Measurements from ENCODE around the gene BLOC1S5.
"Not testable (repeated sequence)": the region's sequence is repeated elsewhere in the genome, so short reads cannot be mapped to it uniquely, and the experiment has no call there.

The BLOC1S5 gene

GRCh38 chr6:8045769-8046168, 18.4 kb downstream of the BLOC1S5 start:
- DNase-seq (ENCODE audit: low read depth in 2 of 2, low spot score in 1 of 2) = not testable (repeated sequence)

- DNase-seq (ENCODE audit: low read depth in 2 of 2, low spot score in 1 of 2) = no peak
Measured at GRCh38 chr6:8043221-8043620, 21.0 kb downstream of the BLOC1S5 start.

DNA sequence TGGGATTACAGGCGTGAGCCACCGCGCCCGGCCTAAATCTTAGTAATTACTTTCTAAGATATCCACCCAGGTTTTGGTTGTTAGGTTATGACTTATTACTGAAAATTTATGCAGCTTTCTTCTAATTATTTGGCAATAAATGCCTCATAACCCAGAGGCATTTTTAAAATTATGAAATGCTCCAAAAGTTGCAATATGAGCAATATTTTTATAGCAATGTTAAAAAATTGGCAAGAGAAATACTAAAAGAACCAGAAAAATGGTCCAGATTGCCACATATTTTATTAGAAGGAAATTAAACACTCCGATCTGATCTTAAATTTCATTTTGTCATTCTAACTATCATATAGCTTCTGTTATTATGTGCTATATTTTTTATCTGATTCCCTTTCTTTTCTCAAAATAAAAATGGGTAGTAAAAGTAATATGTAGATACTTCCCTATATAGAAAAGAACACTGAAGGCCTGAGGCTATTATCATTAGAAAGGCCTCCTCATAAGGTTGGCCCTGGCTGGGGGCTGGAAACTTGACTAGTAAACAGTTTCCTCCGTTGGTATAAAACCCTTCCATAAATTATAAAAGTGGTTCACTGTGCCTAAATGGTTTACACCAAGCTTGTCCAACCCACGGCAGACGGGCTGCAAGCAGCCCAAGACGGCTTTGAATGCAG, 22.1 kb downstream of the BLOC1S5 start:
- DNase-seq (ENCODE audit: low read depth in 2 of 2, low spot score in 1 of 2) = no peak

GRCh38 chr6:8034107-8034506, 30.1 kb downstream of the BLOC1S5 start:
- not testable (repeated sequence) for DNase-seq (ENCODE audit: low read depth in 2 of 2, low spot score in 1 of 2)

DNA sequence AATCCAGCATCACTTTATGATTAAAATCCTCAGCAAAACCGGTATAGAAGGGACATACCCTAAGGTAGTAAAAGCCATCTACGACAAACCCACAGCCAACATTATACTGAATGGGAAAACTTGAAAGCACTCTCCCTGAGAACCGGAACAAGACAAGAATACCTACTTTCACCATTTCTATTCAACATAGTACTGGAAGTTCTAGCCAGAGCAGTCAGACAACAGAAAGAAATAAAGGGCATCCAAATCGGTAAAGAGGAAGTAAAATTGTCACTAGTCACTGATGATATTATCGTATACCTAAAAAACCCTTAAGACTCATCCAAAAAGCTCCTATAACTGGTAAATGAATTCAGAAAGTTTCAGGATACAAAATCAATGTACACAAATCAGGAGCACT, 33.3 kb downstream of the BLOC1S5 start:
- no peak for DNase-seq (ENCODE audit: low read depth in 2 of 2, low spot score in 1 of 2)

GRCh38 chr6:8029243-8029870, 34.8 kb downstream of the BLOC1S5 start:
- DNase-seq (ENCODE audit: low read depth in 2 of 2, low spot score in 1 of 2) = no peak

- no peak for DNase-seq (ENCODE audit: low read depth in 2 of 2, low spot score in 1 of 2)
Measured at GRCh38 chr6:8027965-8028651, 36.1 kb downstream of the BLOC1S5 start.

DNA sequence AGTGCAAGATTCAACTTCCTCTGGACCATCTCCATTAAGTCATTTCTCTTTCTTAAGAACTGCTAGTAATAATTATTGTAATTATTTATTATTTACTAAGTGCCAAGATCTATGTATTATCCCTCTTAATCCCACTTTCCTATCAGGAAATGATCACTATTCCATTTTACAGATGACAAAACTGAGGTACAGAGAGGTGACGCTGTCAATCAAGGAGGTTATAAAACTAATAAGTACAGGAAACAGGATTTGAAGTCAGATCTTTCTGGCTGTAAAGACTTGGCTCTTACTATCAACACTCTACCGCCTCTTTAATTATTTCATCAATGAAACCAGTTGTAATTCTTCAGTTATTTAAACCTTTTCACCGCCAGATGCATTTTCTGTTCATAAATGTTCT, 37.4 kb downstream of the BLOC1S5 start:
- no peak for DNase-seq (ENCODE audit: low read depth in 2 of 2, low spot score in 1 of 2)

- no peak for DNase-seq (ENCODE audit: low read depth in 2 of 2, low spot score in 1 of 2)
Measured at GRCh38 chr6:8025191-8025590, 39.0 kb downstream of the BLOC1S5 start.

- no peak for DNase-seq (ENCODE audit: low read depth in 2 of 2, low spot score in 1 of 2)
Measured at GRCh38 chr6:8023638-8024037, 40.6 kb downstream of the BLOC1S5 start.

DNA sequence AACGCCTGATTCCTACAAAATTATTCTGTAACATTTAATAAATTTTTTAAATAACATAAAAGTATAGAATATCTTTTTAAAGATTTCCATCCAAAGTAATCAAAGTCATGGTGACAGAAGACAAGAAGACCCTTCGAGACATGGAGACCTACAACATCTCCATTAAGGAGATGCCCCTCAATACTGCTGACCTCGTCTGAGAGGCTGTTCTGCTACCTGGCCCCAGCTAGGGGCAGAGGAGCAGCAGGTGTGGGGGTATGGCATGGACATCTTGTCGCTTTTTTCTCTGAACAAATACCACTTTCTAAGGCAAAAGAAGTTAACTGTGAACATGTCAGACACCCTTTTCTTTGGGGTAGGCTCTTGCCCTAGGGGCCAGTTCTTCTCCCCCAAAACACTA, 44.1 kb downstream of the BLOC1S5 start:
- DNase-seq (ENCODE audit: low read depth in 2 of 2, low spot score in 1 of 2) = no peak

GRCh38 chr6:8017705-8018104, 46.5 kb downstream of the BLOC1S5 start:
- no peak for DNase-seq (ENCODE audit: low read depth in 2 of 2, low spot score in 1 of 2)

- DNase-seq (ENCODE audit: low read depth in 2 of 2, low spot score in 1 of 2) = no peak
Measured at GRCh38 chr6:8017276-8017701, 46.9 kb downstream of the BLOC1S5 start.

- no peak for DNase-seq (ENCODE audit: low read depth in 2 of 2, low spot score in 1 of 2)
Measured at GRCh38 chr6:8014947-8015346, 49.2 kb downstream of the BLOC1S5 start.

- DNase-seq (ENCODE audit: low read depth in 2 of 2, low spot score in 1 of 2) = no peak
Measured at GRCh38 chr6:8013763-8014162, 50.4 kb downstream of the BLOC1S5 start.

DNA sequence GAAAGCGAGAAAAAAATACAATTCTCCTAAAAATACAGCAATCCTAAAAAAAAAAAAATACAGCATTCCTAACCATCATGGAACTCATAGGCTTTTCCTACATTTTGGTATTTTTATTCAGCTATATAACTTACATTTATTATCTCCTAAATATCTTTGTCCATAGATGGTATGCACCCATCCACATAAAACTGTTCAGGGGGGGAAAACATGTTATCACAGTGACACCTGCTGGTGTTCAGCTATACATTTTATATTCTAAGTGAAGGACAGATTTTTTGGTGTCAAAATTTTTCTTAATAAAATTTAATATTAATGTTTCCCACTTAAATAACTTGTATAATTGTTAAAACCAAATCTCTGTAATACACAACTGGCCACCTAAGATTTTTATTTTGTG, 58.0 kb downstream of the BLOC1S5 start:
- DNase-seq (ENCODE audit: low read depth in 2 of 2, low spot score in 1 of 2) = no peak

DNA sequence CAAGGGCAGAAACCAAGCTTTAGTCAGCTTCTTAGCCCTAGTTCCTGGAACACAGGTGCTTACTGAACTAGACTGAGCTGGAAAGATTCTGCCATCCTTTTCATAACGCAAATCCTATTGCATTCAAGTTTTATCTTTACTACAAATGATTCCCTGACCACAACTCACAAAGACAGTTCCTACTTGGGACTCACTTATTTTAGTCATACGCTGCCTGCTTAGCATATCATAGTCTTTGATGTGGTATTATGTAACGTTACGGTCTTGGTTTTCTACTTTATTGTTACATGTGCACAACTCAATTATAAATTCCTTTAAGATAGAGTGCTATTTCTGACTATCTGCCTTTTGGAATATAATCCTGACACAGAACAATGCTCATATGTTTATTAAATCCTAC, 59.1 kb downstream of the BLOC1S5 start:
- DNase-seq (ENCODE audit: low read depth in 2 of 2, low spot score in 1 of 2) = no peak

GRCh38 chr6:8000636-8001035, 63.6 kb downstream of the BLOC1S5 start:
- DNase-seq (ENCODE audit: low read depth in 2 of 2, low spot score in 1 of 2) = no peak

DNA sequence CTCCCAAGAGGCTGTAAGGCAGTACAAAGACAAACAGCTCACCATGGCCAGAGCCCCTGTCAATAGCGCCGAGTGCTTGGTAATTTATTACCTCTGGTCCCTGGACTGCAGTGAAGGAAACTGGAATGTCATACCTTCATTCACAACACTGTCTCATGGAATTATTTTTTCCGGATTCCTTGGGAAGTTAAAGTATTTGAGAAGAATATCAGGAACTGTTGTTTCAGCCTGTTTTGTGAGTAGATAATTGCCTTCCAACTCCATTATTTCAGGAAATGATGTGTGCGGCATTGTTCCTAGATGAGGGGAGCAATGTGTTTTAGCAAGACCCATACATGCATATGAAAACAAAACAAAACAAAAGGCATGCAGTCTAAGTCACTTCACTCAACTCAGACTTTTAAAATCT, 64.0 kb downstream of the BLOC1S5 start:
- DNase-seq (ENCODE audit: low read depth in 2 of 2, low spot score in 1 of 2) = no peak

GRCh38 chr6:7999201-7999600, 65.0 kb downstream of the BLOC1S5 start:
- no peak for DNase-seq (ENCODE audit: low read depth in 2 of 2, low spot score in 1 of 2)

DNA sequence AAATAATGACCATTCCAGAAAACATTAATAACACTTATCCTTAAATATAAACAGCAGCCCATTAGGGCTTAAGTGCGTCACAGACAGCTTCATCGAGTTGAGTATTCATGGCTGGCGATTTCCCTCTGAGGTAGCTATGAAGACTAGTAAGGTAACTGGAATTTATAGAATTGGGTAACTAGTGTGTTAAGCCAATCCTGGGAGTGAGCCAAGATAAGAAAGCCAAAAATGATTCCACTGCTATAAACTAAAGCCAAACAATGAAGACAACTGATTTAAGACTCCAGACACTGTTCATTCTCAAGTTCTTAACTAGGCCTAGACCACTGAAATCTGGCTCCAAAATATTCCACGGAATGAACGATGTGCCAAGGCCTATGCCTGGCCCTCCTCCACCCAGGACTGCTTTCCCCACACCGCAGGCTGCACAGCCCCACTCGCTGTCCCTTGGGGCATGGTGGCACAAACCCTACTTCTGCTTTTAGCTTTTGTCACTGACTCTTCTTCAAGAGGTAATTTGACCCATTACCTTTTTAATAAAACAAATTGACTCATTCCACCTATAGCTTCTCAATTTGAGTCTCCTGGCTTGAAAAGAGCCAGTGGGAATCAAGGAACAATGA, 66.0 kb downstream of the BLOC1S5 start:
- DNase-seq (ENCODE audit: low read depth in 2 of 2, low spot score in 1 of 2) = no peak

- no peak for DNase-seq (ENCODE audit: low read depth in 2 of 2, low spot score in 1 of 2)
Measured at GRCh38 chr6:7997286-7997685, 66.9 kb downstream of the BLOC1S5 start.
